ENCODE data around the gene GPR3.

GRCh38 chr1:27418326-27419185 is 26.1 kb downstream of the GPR3 start:
- TF ChIP-seq ELF4 (IDR thresholded peaks at IDR 0.05) (no peak), FOXA1 (IDR thresholded peaks at IDR 0.05) (no peak), L3MBTL2 (conservative IDR thresholded peaks at IDR 0.05) (no peak), SP1 (IDR thresholded peaks at IDR 0.05) (no peak), NFRKB (IDR thresholded peaks at IDR 0.05) (no peak), BHLHE40 (IDR thresholded peaks at IDR 0.05; ENCODE audit: borderline replicate concordance) (no peak), TARDBP (IDR thresholded peaks at IDR 0.05) (no peak), CTBP1 (IDR thresholded peaks at IDR 0.05; ENCODE audit: borderline replicate concordance) (no peak)

Data from HEK293T (cell line).